VCaP (cell line): ENCODE results near the gene MB21D2.

Source experiments
- H3K27ac ChIP-seq: fragments of 450-650 bp; 2 replicates; pipeline ENCODE4 v1.5.1; 2017
- CTCF ChIP-seq: fragments of 450-650 bp; conservative IDR thresholded peaks from 2 replicates; pipeline ENCODE4 v1.5.1; 2017; ENCODE audit warnings: mild to moderate bottlenecking, moderate library complexity

The MB21D2 gene

DNA sequence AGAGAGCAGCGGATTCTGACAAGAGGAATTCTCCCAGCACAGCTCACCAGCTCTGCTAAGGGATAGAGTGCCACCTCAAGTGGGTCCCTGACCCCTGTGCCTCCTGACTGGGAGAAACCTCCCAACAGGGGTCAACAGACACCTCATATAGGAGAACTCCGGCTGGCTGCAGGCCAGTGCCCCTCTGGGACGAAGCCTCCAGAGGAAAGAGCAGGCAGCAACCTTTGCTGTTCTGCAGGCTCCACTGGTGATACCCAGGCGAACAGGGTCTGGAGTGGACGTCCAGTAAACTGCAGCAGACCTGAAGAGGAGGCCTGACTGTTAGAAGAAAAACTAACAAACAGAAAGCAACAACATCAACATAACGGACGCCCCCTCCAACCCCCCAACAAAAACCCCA lies 159.0 kb downstream of the MB21D2 start:
- H3K27ac ChIP-seq = no peak overlapping the region
- TF ChIP-seq CTCF = no peak

DNA sequence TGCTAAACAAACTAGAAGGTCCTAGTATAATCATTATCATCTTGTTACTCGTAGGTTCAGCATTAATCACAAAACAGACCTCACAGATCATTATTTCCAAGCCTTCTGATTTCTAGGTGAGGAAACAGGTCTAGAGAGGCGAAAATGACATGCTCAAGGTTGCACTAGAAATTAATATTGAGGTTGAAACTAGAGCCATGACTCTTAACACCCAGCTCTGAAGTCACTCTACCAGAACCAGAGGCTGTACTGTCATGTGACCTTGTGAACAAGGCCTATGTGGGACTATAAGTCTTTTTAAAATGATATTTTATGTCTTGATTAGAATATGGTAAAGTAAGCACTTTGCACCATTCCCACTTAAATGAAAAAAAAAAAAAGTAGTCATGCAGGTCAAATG lies 166.5 kb downstream of the MB21D2 start:
- no peak overlapping the region for H3K27ac ChIP-seq
- TF ChIP-seq CTCF = no peak

DNA sequence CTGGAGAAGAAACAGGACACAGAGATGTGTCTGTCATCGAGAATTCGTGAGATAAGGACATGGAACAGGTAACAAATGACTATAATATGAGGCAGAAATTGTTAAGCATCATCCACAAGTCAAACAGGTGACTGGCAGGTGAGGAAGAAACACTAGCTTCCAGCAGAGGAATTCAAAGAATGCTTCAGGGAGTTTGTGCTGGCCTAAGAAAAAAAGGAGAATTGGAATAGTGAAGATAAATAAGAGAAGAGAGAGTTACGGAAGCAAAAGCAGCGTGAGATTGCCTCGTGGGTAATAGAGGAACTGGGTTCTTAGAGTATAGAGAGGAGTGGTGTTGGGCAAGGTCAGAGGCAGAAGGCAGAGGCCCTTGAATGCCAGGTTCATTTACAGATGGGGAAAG lies 167.5 kb downstream of the MB21D2 start:
- no peak for TF ChIP-seq CTCF
- no peak overlapping the region for H3K27ac ChIP-seq

GRCh38 chr3:192747746-192748145 lies 169.9 kb downstream of the MB21D2 start:
- TF ChIP-seq CTCF = no peak
- no peak overlapping the region for H3K27ac ChIP-seq

DNA sequence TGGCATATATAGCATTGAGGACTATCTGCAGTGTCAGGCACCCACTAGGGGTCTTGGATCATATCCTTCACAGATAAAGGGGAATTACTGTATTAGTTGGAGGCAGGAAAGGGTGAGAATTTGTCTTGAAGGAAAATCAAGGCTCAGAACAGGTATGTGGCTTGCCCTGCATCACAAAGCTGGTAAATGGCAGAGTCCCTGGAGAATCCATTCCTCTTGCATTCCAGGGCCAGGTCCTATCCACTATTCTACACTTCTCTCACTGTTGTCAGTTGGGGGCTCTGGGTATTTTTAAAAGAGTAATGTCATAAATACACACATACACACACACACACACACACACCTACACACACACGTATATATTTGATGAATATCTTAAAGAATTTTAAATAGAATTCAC lies 170.5 kb downstream of the MB21D2 start:
- no peak overlapping the region for H3K27ac ChIP-seq
- TF ChIP-seq CTCF = no peak
